GM12878 (cell line): ENCODE data around the gene SYTL5. TPM values are rescaled to one million over a fixed set of nuclear protein-coding genes. Genes with fewer than 3 reads are reported as not detected.

Experiments used
- ATAC-seq: fragments of 200-7000 bp; cut with Tn5 transposase; 3 replicates; pipeline ENCODE4 v1.9.1; 2020; ENCODE audit warnings: mild to moderate bottlenecking, moderate library complexity
- BruUV-seq: library from RNA; stranded (reverse); fragments of 400-500 nt; replicated peaks from 2 replicates; lab custom pipeline; 2021; lab: Mats Ljungman, UMichigan
- CTCF ChIA-PET: fragments of 300-600 bp; sonication (Branson Sonifier 250); formaldehyde crosslinking; extraction: SDS; loops from one replicate; lab custom pipeline; 2021; ENCODE audit warnings: inconsistent platforms; lab: Yijun Ruan, JAX
- POLR2A ChIA-PET: fragments of 350-600 bp; formaldehyde crosslinking; extraction: SDS; loops from one replicate; lab custom pipeline; 2021; ENCODE audit warnings: inconsistent platforms; lab: Charles Lee
- RAD21 ChIA-PET: fragments of 300-600 bp; sonication (Branson Sonifier 250); formaldehyde crosslinking; loops from one replicate; lab custom pipeline; 2023; ENCODE audit warnings: antibody characterized with exemption; ENCODE audit not compliant: unreplicated experiment; lab: Charles Lee
- SMC1A ChIA-PET: fragments of 300-600 bp; sonication (Branson Sonifier 250); formaldehyde crosslinking; loops from one replicate; lab custom pipeline; 2023; ENCODE audit not compliant: unreplicated experiment, uncharacterized antibody; lab: Charles Lee
- DNase-seq: peaks from one replicate; pipeline ENCODE4 v3.0.0-alpha.2; 2011; ENCODE audit warnings: low read depth, low spot score
- FAIRE-seq: peaks from 3 replicates; lab custom pipeline; 2011; peaks lifted over from hg19 to GRCh38; lab: Jason Lieb, UNC
- H2AFZ ChIP-seq: 2 replicates; pipeline ENCODE4 v1.6.0; 2011; ENCODE audit warnings: low read depth, low read length, control low read depth; ENCODE audit not compliant: control insufficient read depth
- H3K27ac ChIP-seq: 2 replicates; pipeline ENCODE4 v1.5.1; 2011; ENCODE audit warnings: control low read depth; ENCODE audit not compliant: control insufficient read depth, insufficient read depth
- H3K27me3 ChIP-seq, 2 experiments: replicated peaks in 1 of 2; 2 replicates each; pipeline versions ENCODE4 v1.6.0 to v1.6.1; 2011; ENCODE audit warnings: low read length in 1 of 2; ENCODE audit not compliant: control insufficient read depth in 2 of 2, insufficient read depth in 2 of 2
- H3K36me3 ChIP-seq, 2 experiments: 2 replicates each; pipeline ENCODE4 v1.5.1; 2011; ENCODE audit warnings: low read length in 1 of 2; ENCODE audit not compliant: control insufficient read depth in 2 of 2, insufficient read depth in 2 of 2
- H3K4me1 ChIP-seq: 2 replicates; pipeline ENCODE4 v1.6.1; 2011; ENCODE audit warnings: mild to moderate bottlenecking, low read length, moderate library complexity, mixed read lengths; ENCODE audit not compliant: control insufficient read depth, insufficient read depth
- H3K4me2 ChIP-seq: 2 replicates; pipeline ENCODE4 v1.6.0; 2011; ENCODE audit warnings: control low read depth; ENCODE audit not compliant: control insufficient read depth, insufficient read depth
- H3K4me3 ChIP-seq: fragments of 200-600 bp; sonication (generic); 2 replicates; pipeline ENCODE4 v1.5.1; 2016
- H3K79me2 ChIP-seq: 2 replicates; pipeline ENCODE4 v1.6.0; 2011; ENCODE audit warnings: low read length; ENCODE audit not compliant: control insufficient read depth, insufficient read depth
- H3K9ac ChIP-seq: 2 replicates; pipeline ENCODE4 v1.8.0; 2011; ENCODE audit warnings: low read length, control low read depth, mixed read lengths; ENCODE audit not compliant: control insufficient read depth, insufficient read depth
- H3K9me3 ChIP-seq: replicated peaks from 3 replicates; pipeline ENCODE4 v1.5.1; 2011; ENCODE audit warnings: mild to moderate bottlenecking, low read length; ENCODE audit not compliant: control insufficient read depth, insufficient read depth
- H4K20me1 ChIP-seq: 2 replicates; pipeline ENCODE4 v1.6.0; 2011; ENCODE audit not compliant: control insufficient read depth, insufficient read depth
- BACH1 ChIP-seq: fragments of 450-650 bp; IDR thresholded peaks from 2 replicates; pipeline ENCODE4 v1.6.1; 2017; ENCODE audit warnings: mild to moderate bottlenecking, borderline replicate concordance
- BMI1 ChIP-seq: fragments of 450-650 bp; IDR thresholded peaks from 2 replicates; pipeline ENCODE4 v1.6.1; 2016; ENCODE audit warnings: mild to moderate bottlenecking, moderate library complexity, borderline replicate concordance
- MEF2B ChIP-seq: fragments of 450-650 bp; IDR thresholded peaks from 2 replicates; pipeline ENCODE4 v1.6.1; 2018; ENCODE audit warnings: mild to moderate bottlenecking, moderate library complexity; ENCODE audit not compliant: partially characterized antibody, poor library complexity, severe bottlenecking
- MYB ChIP-seq: fragments of 150-350 bp; IDR thresholded peaks from 2 replicates; pipeline ENCODE4 v1.6.1; 2014; ENCODE audit warnings: mild to moderate bottlenecking, low read depth, low read length, borderline replicate concordance
- PBX3 ChIP-seq: IDR thresholded peaks from 2 replicates; pipeline ENCODE4 v1.6.1; 2011; ENCODE audit warnings: mild to moderate bottlenecking, low read depth, low read length, moderate library complexity; ENCODE audit not compliant: insufficient replicate concordance
- ZNF622 ChIP-seq: fragments of 450-650 bp; IDR thresholded peaks from 2 replicates; pipeline ENCODE4 v1.6.1; 2017; ENCODE audit warnings: mild to moderate bottlenecking, inconsistent platforms
- WGBS: methylation state at CpG from one replicate; pipeline ENCODE4 v1.1.6; 2016; ENCODE audit warnings: low lambda C conversion rate; ENCODE audit not compliant: insufficient replicate concordance, insufficient coverage; ENCODE audit errors: missing lambda C conversion rate; 5-methylcytosine and 5-hydroxymethylcytosine counted together
- in situ Hi-C: fragments of 300-500 bp; cut with MboI; formaldehyde crosslinking; loops from 9 replicates; pipeline ENCODE4 v1.14.3; 2018; ENCODE audit warnings: mixed read lengths
- intact Hi-C: fragments of 100-400 bp; cut with micrococcal nuclease; formaldehyde crosslinking; loops from one replicate; pipeline ENCODE4 v1.14.2; 2022; ENCODE audit not compliant: unreplicated experiment
- polyA plus RNA-seq, 11 experiments: library from polyadenylated mRNA; depleted of rRNA in 4 of 11; unstranded in 6 of 11; stranded (reverse) in 5 of 11; fragments of >200 nt; fragmentation: Nextera tagmentation in 4 of 11; fragmentation: Illumina TruSeq in 1 of 11; extraction: Ambion mirVana in 4 of 11; extraction: Trizol in 1 of 11; gene quantifications; 1 replicate in 1 of 11; 2 replicates in 10 of 11; pipeline versions ENCODE4 v1.2.1 to v1.2.3, GENCODE V29; 2011 to 2016; ENCODE audit warnings: inconsistent platforms in 2 of 11, missing spikeins in 2 of 11, low read depth in 1 of 11
- total RNA-seq, 4 experiments: library from RNA; depleted of rRNA in 3 of 4; stranded (reverse); fragments of >200 nt in 3 of 4; fragmentation: Illumina TruSeq in 1 of 4; extraction: Trizol in 1 of 4; gene quantifications; 2 replicates each; pipeline versions ENCODE4 v1.2.1 to v1.2.3, GENCODE V29; 2013 to 2021

SYTL5 gene
- total and polyA plus RNA-seq, 10 of the 15 experiments (the other 5 are each of a cell fraction or from before 2014, with no cell fraction given), result 0.01 to 0.20 (median 0.04) TPM; not detected in 3

- CTCF ChIA-PET, result no interaction called here
- RAD21 ChIA-PET, result no interaction called here
- POLR2A ChIA-PET, result no interaction called here
These were observed 2.3 kb upstream of the SYTL5 start for GRCh38 chrX:38004046-38004445.

GRCh38 chrX:38006778-38007177 is 425 bp downstream of the SYTL5 start:
- Histone ChIP-seq H3K36me3 (no peaks in the 10 kb centered on the region), H3K79me2 (no peaks in the 10 kb centered on the region), H3K27me3 (no peaks in the 10 kb centered on the region), H3K9ac (no peak overlapping the region), H4K20me1 (no peaks in the 10 kb centered on the region), H3K9me3 (no peaks in the 10 kb centered on the region), H2AFZ (no peak overlapping the region), H3K4me2 (no peak overlapping the region), H3K4me1 (no peaks in the 10 kb centered on the region), H3K4me3 (no peak overlapping the region), H3K27ac (no peak overlapping the region)
- FAIRE-seq (no peak), ATAC-seq (no peak), DNase-seq (no peak)
- in situ Hi-C loops, result no loop called here
- TF ChIP-seq MEF2B, result no peak
- ChIA-PET RAD21 (no interaction called here), SMC1A (interaction anchor here (2.0 kb wide), 1 partner anchor 10 kb away, joined by 4 read pairs; no protein-coding TSS in a partner anchor), POLR2A (no interaction called here), CTCF (interaction anchor here (1.3 kb wide), 1 partner anchor 14 kb away, joined by 3 read pairs; no protein-coding TSS in a partner anchor)
- intact Hi-C loops, result no loop called here
- BruUV-seq, result no TSS peak

More at GRCh38 chrX:38004046-38004445, 2.3 kb upstream of the SYTL5 start:
- FAIRE-seq (no peak), DNase-seq (no peak), ATAC-seq (no peak)
- Histone ChIP-seq H3K27ac (no peak overlapping the region), H3K4me1 (no peaks in the 10 kb centered on the region), H3K4me2 (no peak overlapping the region), H3K4me3 (no peak overlapping the region), H2AFZ (no peak overlapping the region), H3K9me3 (no peaks in the 10 kb centered on the region; the same call in 2 of the 3 replicates), H3K36me3 (no peaks in the 10 kb centered on the region), H3K27me3 (no peaks in the 10 kb centered on the region), H4K20me1 (no peaks in the 10 kb centered on the region), H3K9ac (no peak overlapping the region), H3K79me2 (no peaks in the 10 kb centered on the region)
- in situ Hi-C loops, result no loop called here
- 14% methylated on average over 3 of the region's 3 CpGs for WGBS
- TF ChIP-seq ZNF622, result no peak
- no peak for TF ChIP-seq MYB
- TF ChIP-seq PBX3, result no peak
- TF ChIP-seq BACH1, result no peak
- no peak for TF ChIP-seq BMI1
- no TSS peak for BruUV-seq
- intact Hi-C loops, result no loop called here
- SMC1A ChIA-PET, result interaction anchor here (1.5 kb wide), 1 partner anchor 10 kb away, joined by 3 read pairs; a partner anchor contains a TSS
